HG03565 (cell line): ENCODE data around the gene GOLGA8S.
"Not testable (repeated sequence)": the region's sequence is repeated elsewhere in the genome, so short reads cannot be mapped to it uniquely, and the experiment has no call there.

Source experiments
- ATAC-seq: cut with Tn5 transposase; IDR thresholded peaks from one replicate; pipeline ENCODE4 v1.9.1; 2021; ENCODE audit warnings: mild to moderate bottlenecking, moderate library complexity; ENCODE audit not compliant: unreplicated experiment

The GOLGA8S gene, protein sequence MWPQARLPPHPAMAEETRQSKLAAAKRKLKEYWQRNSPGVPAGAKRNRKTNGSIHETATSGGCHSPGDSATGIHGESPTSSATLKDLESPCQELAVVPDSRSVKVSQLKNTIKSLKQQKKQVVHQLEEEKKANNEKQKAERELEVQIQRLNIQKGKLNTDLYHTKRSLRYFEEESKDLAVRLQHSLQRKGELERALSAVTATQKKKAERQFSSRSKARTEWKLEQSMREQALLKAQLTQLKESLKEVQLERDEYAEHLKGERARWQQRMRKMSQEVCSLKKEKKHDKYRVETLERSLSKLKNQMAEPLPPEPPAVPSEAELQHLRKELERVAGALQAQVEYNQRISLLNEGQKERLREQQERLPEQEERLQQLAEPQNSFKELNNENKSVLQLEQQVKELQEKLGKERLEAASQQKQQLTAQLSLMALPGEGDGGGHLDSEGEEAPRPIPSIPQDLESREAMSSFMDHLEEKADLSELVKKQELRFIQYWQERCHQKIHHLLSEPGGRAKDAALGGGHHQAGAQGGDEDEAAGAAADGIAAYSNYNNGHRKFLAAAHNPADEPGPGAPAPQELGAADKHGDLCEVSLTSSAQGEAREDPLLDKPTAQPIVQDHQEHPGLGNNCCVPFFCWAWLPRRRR

DNA sequence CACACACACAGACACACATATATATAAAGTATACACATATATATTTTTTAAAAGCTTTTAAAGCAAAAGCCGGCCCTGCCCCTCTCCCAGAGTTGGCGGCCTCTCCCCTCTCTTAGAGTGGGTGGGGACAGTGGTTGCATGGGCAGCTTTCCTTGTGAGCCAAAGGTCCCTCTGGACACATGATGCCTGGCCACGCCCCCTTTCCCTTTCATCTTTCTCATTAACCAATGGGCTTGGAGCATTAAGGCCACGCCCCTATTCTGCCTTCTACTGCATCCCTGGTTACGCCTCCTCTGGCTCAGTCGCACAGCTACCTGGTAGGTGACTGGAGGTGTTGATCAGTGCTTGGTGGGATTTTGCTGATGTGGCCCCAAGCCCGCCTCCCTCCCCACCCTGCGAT lies at the start of gene GOLGA8S:
Gene GOLGA8S, plus strand, starts transcription at position 301 of the 400 bp plus-strand sequence. Its CDS starts 62 bp downstream, at position 363.
- not testable (repeated sequence) for ATAC-seq

DNA sequence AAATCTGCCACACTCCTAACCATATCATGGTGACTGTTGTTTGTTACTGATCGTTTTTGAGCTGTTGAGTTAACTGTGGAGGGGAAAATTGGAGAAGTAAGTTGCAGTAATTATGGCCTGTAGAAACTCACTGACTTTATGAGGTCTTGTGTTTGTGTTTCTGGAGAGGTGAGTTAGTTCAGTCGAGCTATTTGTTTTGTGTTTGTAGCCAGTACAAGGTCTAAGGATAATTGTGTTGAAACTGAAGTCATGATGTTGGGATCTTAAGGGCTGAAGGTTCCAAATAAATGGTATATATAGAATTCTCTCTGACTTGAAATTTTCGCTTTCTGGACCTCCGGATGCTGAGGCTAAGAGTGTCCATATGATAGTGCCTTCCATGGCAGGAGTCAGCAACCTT lies 49.7 kb upstream of the GOLGA8S start:
- ATAC-seq = not testable (repeated sequence)

DNA sequence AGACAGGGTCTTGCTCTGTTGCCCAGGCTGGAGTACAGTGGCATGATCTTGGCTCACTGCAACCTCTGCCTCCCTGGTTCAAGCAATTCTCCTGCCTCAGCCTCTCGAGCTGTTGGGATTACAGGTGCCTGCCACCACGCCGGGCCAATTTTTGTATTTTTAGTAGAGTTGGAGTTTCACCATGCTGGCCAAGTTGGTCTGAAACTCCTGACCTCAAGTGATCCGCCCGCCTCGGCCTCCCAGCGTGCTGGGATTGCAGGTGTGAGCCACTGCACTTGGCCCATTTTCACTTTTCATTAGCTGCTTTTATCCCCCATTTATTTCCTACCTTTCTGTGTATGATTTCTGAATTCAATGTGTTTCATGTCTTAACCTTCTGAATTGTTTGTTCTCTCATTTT lies 48.6 kb upstream of the GOLGA8S start:
- ATAC-seq = not testable (repeated sequence)

DNA sequence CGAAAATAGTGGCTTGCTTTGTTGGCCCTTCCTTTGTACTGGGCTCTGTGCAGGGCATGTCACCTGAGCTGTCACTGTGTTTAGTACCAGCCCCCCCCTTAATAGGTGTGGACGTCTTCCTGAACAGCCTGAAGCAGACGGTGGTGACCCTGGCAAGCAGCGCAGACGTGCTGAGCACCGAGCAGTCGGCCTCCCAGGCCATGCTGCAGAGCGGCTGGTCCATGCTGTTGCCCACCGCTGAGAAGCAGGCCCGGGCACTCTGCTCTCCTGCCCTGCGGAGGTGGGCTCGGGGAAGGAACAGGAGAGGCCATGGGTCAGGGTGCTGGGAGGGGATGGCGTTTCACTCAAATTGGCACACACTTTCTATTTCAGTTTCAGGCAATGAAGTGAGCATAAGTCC lies 43.3 kb upstream of the GOLGA8S start:
- not testable (repeated sequence) for ATAC-seq

DNA sequence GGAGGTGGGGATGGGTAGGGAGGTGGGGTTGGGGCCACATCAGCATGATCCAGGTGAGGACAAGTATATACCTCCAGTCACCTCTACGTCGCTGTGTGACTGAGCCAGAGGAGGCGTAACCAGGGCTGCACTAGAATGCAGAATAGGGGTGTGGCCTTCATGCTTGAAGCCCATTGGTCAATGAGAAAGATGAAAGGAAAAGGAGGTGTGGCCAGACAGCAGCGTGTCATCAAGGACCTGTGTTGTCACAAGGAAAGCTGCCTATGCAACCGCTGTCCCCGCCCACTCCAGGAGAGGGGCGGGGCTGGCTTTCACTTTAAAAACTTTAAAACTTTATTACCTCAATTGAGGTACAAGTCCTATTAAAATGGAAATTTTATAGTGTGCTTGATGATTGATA lies 20.5 kb upstream of the GOLGA8S start, which contains the start of gene GOLGA6L26:
Gene GOLGA6L26, minus strand, starts transcription at position 101 of the 400 bp plus-strand sequence. Its CDS starts 61 bp downstream, at position 40.
- not testable (repeated sequence) for ATAC-seq

DNA sequence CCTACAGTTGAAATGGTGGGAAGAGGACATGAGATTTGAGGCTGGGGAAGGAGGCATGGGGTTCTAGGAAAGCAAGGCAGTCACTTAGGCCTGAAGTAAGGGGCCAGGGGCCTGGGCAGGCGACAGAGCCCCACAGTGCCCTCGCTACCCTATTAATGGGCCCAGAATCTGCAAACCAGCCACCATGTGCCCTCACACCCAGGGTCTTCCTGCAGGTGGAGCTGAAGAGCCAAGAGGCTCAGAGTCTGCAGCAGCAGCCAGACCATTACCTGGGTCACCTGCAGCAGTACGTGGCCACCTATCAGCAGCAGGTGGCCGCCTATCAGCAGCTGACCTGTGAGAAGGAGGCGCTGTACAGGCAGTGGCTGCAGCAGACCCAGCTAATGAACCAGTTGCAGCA lies 8.1 kb downstream of the GOLGA8S start:
- not testable (repeated sequence) for ATAC-seq

DNA sequence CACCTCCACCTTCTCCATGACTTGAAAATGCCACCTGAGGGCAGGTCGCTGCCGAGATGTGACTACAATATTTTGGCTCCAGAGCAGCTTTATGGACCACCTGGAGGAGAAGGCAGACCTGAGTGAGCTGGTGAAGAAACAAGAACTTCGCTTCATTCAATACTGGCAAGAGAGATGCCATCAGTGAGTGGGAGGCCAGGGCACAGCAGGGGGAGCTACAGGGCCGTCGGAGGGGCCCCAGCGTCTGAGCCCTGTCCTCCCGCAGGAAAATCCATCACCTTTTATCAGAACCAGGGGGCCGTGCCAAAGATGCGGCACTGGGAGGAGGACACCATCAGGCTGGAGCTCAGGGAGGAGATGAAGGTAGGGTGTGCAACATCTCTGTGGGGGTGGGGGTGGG lies 9.7 kb downstream of the GOLGA8S start:
- not testable (repeated sequence) for ATAC-seq

DNA sequence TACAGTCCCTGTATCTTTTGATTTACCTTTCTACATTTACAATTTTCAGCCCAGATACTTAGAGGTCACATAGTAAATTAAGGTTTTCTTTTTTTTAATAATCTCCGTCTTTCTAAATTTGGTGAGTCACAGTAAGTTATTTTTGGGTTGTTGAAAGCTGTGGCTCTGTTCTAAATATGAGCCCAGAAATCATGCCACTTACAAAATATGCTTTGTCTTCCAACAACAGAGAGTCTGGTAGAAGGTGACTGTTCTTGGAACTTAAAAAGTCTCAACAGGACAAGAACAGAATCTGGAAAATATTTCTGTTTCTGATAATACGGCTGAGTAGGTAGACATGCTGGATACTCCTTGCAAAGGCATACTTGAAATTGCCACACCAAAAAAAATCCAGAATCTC lies 16.0 kb downstream of the GOLGA8S start:
- ATAC-seq = no peak

DNA sequence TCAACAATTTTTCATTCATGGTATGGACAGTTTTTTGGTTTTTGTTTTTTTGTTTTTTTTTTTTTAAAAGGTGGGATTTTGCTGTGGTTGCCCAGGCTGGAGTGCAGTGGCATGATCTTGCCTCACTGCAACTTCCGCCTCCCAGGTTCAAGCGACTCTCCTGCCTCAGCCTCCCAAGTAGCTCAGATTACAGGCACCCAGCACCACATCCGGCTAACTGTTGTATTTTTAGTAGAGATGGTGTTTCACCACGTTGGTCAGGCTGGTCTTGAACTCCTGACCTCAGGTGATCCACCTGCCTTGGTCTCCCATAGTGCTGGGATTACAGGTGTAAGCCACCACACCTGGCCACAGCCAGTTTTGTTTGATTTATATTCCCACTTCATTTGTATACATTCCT lies 16.6 kb downstream of the GOLGA8S start:
- ATAC-seq = not testable (repeated sequence)

DNA sequence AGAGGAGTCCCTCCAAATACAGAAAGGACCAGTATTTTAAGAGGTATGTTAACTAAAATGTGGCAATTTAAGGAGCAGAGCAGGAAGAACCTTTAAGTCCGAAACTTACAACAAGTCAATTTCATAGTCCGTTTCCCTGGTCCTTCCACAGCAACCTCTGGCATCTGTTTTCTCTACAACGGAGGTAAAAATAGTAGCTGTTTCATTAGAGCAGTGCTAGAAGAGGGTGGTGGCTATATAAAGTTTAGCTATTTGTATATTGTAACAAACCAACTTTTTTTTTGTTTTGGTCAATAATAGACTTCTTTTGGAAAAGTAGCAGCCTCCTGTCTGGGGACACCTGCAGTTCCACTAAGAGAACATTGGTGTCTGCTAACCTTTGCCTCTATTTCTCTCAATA lies 17.3 kb downstream of the GOLGA8S start:
- not testable (repeated sequence) for ATAC-seq

DNA sequence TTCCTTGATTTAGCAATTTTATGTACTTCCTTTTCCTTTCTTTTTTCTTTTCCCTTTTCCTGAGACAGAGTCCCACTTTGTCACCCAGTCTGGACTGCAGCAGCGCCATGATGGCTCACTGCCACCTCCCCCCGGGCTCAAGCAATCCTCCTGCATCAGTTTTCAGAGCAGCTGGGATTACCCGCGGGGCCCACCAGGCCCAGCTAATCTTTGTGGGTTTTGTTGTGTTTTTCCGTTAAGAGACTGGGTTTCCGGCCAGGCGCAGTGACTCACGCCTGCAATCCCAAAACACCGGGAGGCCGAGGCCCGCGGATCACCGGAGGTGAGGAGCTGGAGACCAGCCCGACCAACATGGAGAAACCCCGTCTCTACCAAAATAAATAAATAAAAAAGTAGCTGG lies 17.7 kb downstream of the GOLGA8S start:
- ATAC-seq = no peak

DNA sequence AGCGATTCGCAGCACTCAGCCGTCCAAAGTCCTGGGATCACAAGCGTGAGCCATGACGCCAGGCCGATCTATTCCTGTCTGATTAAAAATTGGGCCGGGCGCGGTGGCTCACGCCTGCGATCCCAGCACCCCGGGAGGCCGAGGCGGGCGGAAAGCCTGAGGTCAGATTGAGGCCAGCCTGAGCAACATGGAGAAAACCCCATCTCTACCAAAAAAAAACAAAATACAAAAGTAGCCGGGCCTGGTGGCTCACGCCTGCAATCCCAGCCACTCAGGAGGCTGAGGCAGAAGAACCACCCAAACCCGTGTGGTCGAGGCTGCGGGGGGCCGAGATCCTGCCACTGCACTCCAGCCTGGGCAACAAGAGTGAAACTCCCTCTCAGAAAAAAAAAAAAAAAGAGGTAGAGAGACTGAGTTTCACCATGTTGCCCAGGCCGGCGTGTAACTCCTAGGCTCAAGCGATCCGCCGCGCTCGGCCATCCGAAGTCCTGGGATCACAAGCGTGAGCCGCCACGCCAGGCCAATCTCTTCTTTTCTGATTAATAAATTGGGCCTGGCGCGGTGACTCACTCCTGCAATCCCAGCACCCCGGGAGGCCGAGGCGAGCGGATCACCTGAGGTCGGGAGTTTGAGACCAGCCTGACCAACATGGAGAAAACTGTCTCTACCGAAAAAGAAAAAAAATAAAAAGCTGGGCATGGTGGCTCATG lies 18.5 kb downstream of the GOLGA8S start:
- not testable (repeated sequence) for ATAC-seq

DNA sequence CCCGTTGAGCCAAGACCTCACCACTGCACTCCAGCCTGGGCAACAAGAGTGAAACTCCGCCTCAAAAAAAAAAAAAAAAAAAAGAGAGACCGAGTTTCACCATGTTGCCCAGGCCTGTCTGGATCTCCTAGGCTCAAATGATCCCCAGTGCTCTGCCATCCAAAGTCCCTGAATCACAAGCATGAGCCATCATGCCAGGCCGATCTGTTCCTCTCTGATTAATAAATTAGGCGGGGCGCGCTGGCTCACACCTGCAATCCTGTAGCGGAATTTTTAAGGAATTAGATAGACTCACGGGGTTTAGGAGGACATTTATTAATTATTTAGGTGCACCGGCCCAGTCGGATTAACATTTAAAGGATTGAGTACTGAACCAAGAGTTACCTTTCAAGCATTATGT lies 19.7 kb downstream of the GOLGA8S start:
- ATAC-seq = not testable (repeated sequence)

DNA sequence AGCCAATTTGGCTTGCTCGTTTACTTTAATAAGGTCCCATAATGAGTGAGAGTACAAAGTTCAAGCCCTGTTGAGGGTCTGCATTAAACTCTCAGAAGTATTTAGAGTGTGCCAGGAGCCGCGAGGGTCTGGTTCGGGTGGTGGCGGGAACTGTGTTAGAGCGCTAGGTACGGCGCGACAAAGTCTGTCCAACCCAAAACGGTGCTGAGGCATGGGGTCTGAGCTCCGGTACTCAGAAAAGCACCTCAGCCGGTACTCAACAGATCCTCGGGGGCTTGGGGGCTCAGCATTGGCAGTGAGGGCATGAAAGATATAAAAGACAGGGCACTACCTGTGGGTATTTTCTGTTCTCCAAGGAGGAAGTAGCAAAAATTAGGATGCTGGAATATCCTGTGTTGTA lies 24.4 kb downstream of the GOLGA8S start:
- not testable (repeated sequence) for ATAC-seq

DNA sequence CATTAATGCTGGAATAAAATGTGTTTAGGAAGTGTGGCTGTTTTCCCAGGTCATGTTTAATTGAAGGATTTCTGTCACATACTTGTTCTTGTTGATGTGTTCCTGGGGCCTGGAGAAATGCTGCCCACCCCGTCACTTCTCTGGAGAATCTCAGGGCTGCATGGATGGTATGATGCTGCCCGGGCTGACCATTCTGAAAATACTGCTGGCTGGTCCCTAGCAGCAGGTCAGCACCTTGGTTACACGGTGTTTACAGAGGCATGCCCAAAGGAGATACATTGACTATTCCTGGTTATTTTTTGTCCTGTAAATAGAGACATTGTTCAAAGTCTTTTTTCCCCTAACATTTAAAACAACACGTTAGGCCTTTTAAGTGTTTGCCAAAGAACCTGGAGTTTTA lies 26.2 kb downstream of the GOLGA8S start:
- not testable (repeated sequence) for ATAC-seq

DNA sequence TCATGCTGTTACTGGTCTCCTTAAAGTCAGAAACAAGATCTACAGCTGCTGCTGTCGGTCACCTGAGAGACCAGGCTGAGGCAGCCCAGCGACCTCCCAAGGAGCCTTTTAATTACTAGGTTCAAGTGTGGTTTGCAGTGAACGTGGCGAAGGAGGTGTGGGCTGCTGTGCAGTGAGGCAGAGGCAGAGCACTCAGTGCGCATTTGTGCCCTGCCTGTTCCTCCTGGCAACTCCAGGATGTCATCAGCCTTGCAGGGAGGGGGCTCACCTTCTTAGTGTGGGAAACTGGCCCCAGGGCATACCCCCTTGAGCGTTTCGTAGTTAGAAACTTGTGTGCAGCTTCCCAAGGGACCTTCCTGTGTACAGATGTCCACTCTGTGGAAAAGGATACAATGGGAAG lies 26.6 kb downstream of the GOLGA8S start:
- not testable (repeated sequence) for ATAC-seq

DNA sequence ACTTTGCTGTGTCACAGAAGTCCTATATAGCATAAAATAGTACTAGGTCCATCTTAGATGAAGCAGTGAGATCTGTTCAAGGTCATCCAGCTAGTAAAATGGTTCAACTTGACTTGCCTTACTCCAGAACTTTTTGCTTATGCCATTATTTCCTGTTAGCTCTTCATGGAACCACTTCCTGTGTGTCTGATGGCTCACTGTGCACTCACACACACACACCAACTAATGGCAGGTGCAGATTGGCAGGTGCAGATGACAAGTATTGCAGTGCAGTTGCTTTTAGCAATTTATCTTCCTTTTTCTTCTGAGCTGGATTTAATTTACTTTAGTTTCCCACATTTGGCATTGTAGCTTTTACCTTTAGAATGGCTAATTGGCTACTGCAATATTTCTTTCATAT lies 29.8 kb downstream of the GOLGA8S start:
- no peak for ATAC-seq

DNA sequence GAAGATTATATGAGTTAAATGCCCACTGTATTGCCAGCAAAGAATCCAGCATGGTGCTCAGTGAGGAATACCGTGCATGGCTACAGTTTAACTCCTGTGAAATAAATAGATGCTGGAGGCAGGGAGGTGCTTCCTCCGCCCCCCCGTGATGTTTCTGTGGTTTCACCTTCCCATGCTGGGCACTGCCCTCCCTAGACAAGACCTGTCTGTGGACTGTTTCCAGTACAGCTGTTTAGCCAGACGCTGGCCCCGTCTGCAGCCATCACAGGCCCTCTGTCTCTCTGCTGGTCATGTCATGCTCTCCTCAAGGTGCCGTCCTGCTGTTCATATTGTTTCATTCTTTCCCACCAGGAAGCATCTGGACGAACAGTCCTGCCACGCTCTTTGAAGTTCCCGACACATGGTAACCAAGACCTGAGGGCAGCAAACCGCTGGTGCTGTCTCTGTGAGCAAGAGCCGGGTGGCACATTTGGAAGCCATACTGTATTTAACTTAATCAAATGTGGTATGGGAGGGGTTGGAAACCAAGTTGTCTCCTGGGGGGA lies 31.4 kb downstream of the GOLGA8S start:
- ATAC-seq = no peak

DNA sequence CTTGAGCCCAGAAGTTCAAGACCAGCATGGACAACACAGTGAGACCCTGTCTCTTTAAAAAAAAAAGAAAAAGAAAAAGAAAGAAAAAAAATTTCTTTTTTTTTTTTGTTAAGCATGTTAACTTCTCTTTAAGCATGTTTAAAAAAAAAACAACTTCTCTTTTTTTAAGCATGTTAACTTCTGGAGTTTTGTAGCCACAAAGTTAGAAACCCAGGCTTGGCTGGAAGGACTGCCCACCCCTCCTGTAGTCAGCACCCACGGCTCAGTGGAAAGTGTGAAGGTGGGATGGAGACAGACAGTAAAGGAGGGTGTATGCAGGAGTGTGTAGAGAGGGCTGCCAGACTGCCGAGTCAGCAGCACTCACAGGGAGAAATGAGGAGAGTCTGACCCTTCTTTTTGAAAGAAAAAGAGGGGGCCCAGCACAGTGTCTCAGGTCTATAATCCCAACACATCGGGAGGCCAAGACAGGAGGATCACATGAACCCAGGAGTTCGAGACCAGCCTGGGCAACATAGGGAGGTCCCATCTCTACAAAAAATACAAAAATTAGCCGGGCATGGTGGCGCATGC lies 33.2 kb downstream of the GOLGA8S start:
- ATAC-seq = no peak

DNA sequence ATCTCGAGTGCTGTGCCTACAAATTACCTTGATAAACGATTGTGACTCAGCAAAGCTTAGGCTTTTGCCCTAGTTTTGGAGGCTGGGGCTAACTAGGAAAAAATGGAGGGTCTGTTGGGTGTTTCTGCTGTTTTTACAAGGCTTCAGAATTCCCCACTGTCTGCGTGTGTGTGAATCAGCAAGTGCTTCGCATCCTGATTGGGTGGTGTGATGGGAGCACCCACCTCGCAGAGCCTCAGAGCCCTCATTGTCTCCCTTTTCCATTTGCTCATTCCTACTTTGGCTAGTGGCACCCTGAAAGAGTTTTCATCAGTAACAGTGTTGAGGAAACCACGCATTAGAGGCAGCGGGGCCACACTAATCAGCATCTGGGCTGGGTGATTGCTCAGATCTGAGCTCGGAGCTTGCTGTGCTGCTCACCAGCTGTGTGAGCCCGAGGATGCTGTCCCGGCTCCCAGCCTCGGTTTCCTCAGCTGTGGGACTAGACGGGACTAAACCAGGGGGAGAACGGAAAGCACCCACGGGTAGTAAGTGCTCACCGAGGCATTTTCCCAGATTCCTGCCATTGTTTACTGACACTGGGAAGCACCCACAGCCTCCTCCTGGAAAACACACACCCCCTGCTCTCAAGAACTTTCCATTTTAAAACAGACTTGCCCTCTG lies 40.6 kb downstream of the GOLGA8S start:
- no peak for ATAC-seq
